ENCODE results near the gene MTMR3. TPM values are rescaled to one million over a fixed set of nuclear protein-coding genes. Genes with fewer than 3 reads are reported as not detected.
A peak's percentile ranks its signal among the peaks of the same experiment; 100 is the strongest.
"Not testable (repeated sequence)": the region's sequence is repeated elsewhere in the genome, so short reads cannot be mapped to it uniquely, and the experiment has no call there.

MTMR3 gene
- 10 to 100 TPM; 57.8 to 60.6 TPM for total RNA-seq
- 23.9 TPM for polyA plus RNA-seq (2013, experiment 1 of 2)
- 30.2 TPM for polyA plus RNA-seq (2013, experiment 2 of 2)
- total RNA-seq = 32.5 to 197 (median 119) reads per million in 172 experiments

GRCh38 chr22:29883045-29883774 lies at the start of gene MTMR3:
Gene MTMR3 (plus strand): TSS chr22:29883174. CDS start chr22:29971060, 87,886 bp downstream.
- H3K27me3 Mint-ChIP-seq = no peaks in the 10 kb centered on the region
- peak; percentile 75 for ATAC-seq (ENCODE audit: poor library complexity)
- peak; percentile 51 for TF ChIP-seq CTCF (IDR thresholded peaks at IDR 0.05)
- no peaks in the 10 kb centered on the region for H3K9me3 ChIP-seq (ENCODE audit: control insufficient read depth in 1 of 2, insufficient read depth in 1 of 2, low read length in 2 of 2)
- peaks cover 22% of the 10 kb centered on the region for H3K4me1 ChIP-seq (ENCODE audit: insufficient read depth, low read length)
- peaks cover 2% of the 10 kb centered on the region for H3K4me1 Mint-ChIP-seq (ENCODE audit: low read depth)
- peak within 1 kb of the TSS; percentile 96 for H3K4me3 Mint-ChIP-seq
- H3K36me3 ChIP-seq (ENCODE audit: insufficient read depth, low read length) = no peaks in the 10 kb centered on the region
- intact Hi-C loops (cut with DNase I, micrococcal nuclease) = loop anchor here (1.0 to 10.0 kb wide), 5 partner anchors 45 to 1464 kb away; partner anchors contain the start of genes ASCC2 (in 2 of the 2), NF2 (in 1 of the 2), PATZ1 (in 1 of the 2) and UQCR10 (in 1 of the 2)
- DNase-seq = peak; percentile 69 to 96 (median 91)
- H3K27ac Mint-ChIP-seq = peak within 1 kb of the TSS; percentile 87
- CTCF ChIA-PET = interaction anchor here (0.7 to 0.8 kb wide), 2 partner anchors 35 to 277 kb away, joined by 3 read pairs; no protein-coding TSS in a partner anchor
- peak within 1 kb of the TSS; percentile 15 to 75 for H3K27ac ChIP-seq (ENCODE audit: low read depth in 1 of 2, low read length in 2 of 2)
- peak within 1 kb of the TSS; percentile 96 for H3K4me3 ChIP-seq (ENCODE audit: low read length)
- H3K9me3 Mint-ChIP-seq = no peaks in the 10 kb centered on the region
- POLR2A ChIA-PET = interaction anchor here (0.6 to 1.8 kb wide), 8 partner anchors 9 to 330 kb away, joined by 3 to 10 read pairs (median 4); partner anchors contain the start of genes ASCC2, THOC5, UQCR10 and ZMAT5
- H3K36me3 Mint-ChIP-seq (ENCODE audit: low read depth) = peaks cover 6% of the 10 kb centered on the region
- H3K27me3 ChIP-seq (ENCODE audit: control insufficient read depth in 1 of 2, insufficient read depth in 2 of 2, low read length in 2 of 2) = no peaks in the 10 kb centered on the region

DNA sequence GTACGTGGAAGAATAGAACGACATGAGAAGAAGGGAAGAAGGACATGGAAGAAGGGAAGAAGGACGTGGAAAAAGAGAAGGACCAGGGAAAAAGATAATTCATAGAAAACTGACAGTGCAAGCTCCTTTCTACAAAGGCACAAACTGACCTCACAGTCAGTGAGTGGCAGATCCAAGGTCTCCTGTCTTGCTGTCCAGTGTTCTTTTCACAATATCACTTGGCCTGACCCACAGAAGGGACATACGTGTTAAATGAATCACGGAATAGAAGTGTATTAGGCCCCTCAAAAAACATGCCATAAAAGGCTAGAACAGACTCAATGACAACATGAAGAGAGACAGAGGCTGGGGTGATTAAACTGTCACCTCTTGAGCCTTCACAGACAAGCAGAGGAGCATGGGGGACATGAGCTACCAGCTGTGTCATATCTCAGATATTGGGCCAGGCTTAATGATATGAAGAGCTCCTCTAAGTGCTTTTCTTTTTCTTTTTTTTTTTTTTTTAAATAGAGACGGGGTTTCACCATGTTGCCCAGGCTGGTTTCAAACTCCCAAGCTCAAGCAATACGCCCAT lies 49.5 kb upstream of the MTMR3 start:
- peaks cover 21% of the 10 kb centered on the region for H3K4me1 ChIP-seq (ENCODE audit: insufficient read depth, low read length)
- intact Hi-C loops (cut with DNase I, micrococcal nuclease) = loop anchor here in 1 of 2 experiments (10.0 kb wide), 2 partner anchors 171 to 591 kb away; partner anchors contain the start of gene MTFP1
- H3K27ac ChIP-seq (ENCODE audit: low read depth in 1 of 2, low read length in 2 of 2) = no peak overlapping the region
- TF ChIP-seq CTCF (IDR thresholded peaks at IDR 0.05) = no peak
- POLR2A ChIA-PET = no interaction called here
- no peak overlapping the region for H3K27ac Mint-ChIP-seq
- peaks cover 63% of the 10 kb centered on the region for H3K4me1 Mint-ChIP-seq (ENCODE audit: low read depth)
- no peak for ATAC-seq (ENCODE audit: poor library complexity)
- no peaks in the 10 kb centered on the region for H3K27me3 Mint-ChIP-seq
- no peaks in the 10 kb centered on the region for H3K9me3 Mint-ChIP-seq
- peak overlapping the region; percentile 8 for H3K4me3 Mint-ChIP-seq
- no peak for DNase-seq
- peaks cover 70% of the 10 kb centered on the region for H3K36me3 Mint-ChIP-seq (ENCODE audit: low read depth)
- H3K36me3 ChIP-seq (ENCODE audit: insufficient read depth, low read length) = peaks cover 47% of the 10 kb centered on the region
- no peak overlapping the region for H3K4me3 ChIP-seq (ENCODE audit: low read length)
- no peaks in the 10 kb centered on the region for H3K27me3 ChIP-seq (ENCODE audit: control insufficient read depth in 1 of 2, insufficient read depth in 2 of 2, low read length in 2 of 2)
- CTCF ChIA-PET = no interaction called here
- H3K9me3 ChIP-seq (ENCODE audit: control insufficient read depth in 1 of 2, insufficient read depth in 1 of 2, low read length in 2 of 2) = no peaks in the 10 kb centered on the region

DNA sequence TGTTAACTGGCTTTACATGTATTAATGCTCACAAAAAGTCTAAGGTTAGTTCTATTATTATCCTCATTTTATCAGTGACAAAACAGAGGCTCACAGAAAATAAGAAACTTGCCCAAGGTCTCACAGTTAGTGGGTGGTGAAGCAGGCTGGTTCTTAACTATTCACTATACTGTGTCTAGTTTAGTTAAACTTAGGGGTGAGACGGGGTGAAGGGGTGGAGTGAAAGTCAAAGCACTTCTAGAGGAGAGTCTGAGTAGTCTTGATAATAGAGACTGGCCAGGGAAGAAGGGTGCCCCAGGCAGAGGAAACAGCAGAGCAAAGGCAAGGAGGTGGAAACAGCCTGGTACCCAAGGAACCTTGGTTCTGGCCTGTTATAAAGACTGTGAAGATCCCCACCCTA lies 48.9 kb upstream of the MTMR3 start:
- ChIA-PET CTCF (no interaction called here), POLR2A (no interaction called here)
- no peak for ATAC-seq (ENCODE audit: poor library complexity)
- no peak for TF ChIP-seq CTCF (IDR thresholded peaks at IDR 0.05)
- Histone ChIP-seq H3K36me3 (ENCODE audit: insufficient read depth, low read length) (peaks cover 43% of the 10 kb centered on the region), H3K27ac (ENCODE audit: low read depth in 1 of 2, low read length in 2 of 2) (no peak overlapping the region), H3K4me1 (ENCODE audit: insufficient read depth, low read length) (peaks cover 26% of the 10 kb centered on the region), H3K4me3 (ENCODE audit: low read length) (no peak overlapping the region), H3K27me3 (ENCODE audit: control insufficient read depth in 1 of 2, insufficient read depth in 2 of 2, low read length in 2 of 2) (no peaks in the 10 kb centered on the region), H3K9me3 (ENCODE audit: control insufficient read depth in 1 of 2, insufficient read depth in 1 of 2, low read length in 2 of 2) (no peaks in the 10 kb centered on the region)
- H3K4me1 Mint-ChIP-seq (ENCODE audit: low read depth) = peaks cover 69% of the 10 kb centered on the region
- peak overlapping the region; percentile 51 for H3K4me3 Mint-ChIP-seq
- H3K27ac Mint-ChIP-seq = peak overlapping the region; percentile 24
- no peak for DNase-seq
- intact Hi-C loops (cut with DNase I, micrococcal nuclease) = loop anchor here in 1 of 2 experiments (10.0 kb wide), 2 partner anchors 171 to 591 kb away; partner anchors contain the start of gene MTFP1
- H3K27me3 Mint-ChIP-seq = no peaks in the 10 kb centered on the region
- peaks cover 68% of the 10 kb centered on the region for H3K36me3 Mint-ChIP-seq (ENCODE audit: low read depth)
- H3K9me3 Mint-ChIP-seq = no peaks in the 10 kb centered on the region

DNA sequence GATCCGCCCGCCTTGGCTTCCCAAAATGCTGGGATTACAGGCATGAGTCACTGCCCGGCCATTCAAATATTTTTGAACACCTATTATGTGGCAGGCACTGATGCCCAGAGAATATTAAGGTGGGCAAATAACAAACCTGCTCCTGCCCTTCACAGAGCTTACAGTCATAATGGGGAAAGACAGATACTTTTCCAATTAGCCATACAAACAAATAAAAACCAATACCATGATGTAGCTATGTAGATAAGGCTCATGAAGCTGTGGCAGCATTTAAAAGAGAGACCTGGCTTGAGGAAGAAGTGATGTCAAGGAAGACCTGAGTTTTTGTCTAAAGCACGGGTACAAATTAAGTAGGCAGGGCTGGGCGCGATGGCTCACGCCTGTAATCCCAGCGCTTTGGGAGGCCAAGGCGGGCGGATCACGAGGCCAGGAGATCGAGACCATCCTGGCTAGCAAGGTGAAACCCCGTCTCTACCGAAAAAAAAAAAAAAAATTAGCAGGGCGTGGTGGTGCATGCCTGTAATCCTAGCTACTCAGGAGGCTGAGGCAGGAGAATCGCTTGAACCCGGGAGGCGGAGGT lies 46.1 kb upstream of the MTMR3 start:
- POLR2A ChIA-PET = interaction anchor here (0.7 to 2.4 kb wide), 4 partner anchors 46 to 283 kb away, joined by 3 to 10 read pairs (median 6); partner anchors contain the start of genes MTMR3 and THOC5

More for the DNA sequence above, 46.1 kb upstream of the MTMR3 start:
- H3K27ac ChIP-seq (ENCODE audit: low read depth in 1 of 2, low read length in 2 of 2); H3K9me3 Mint-ChIP-seq; H3K9me3 ChIP-seq (ENCODE audit: control insufficient read depth in 1 of 2, insufficient read depth in 1 of 2, low read length in 2 of 2); CTCF ChIA-PET; H3K27me3 Mint-ChIP-seq; DNase-seq; ATAC-seq (ENCODE audit: poor library complexity); H3K27me3 ChIP-seq (ENCODE audit: control insufficient read depth in 1 of 2, insufficient read depth in 2 of 2, low read length in 2 of 2): not testable (repeated sequence)
- Histone ChIP-seq H3K4me3 (ENCODE audit: low read length) (peak overlapping the region; percentile 72), H3K36me3 (ENCODE audit: insufficient read depth, low read length) (peaks cover 21% of the 10 kb centered on the region), H3K4me1 (ENCODE audit: insufficient read depth, low read length) (peaks cover 27% of the 10 kb centered on the region)
- H3K4me1 Mint-ChIP-seq (ENCODE audit: low read depth) = peaks cover 52% of the 10 kb centered on the region
- intact Hi-C loops (cut with DNase I, micrococcal nuclease) = loop anchor here (5.0 to 10.0 kb wide), 4 partner anchors 110 to 588 kb away; partner anchors contain the start of genes AP1B1 (in 1 of the 2) and MTFP1 (in 1 of the 2)
- H3K36me3 Mint-ChIP-seq (ENCODE audit: low read depth) = peaks cover 45% of the 10 kb centered on the region
- peak overlapping the region; percentile 94 for H3K27ac Mint-ChIP-seq
- H3K4me3 Mint-ChIP-seq = peak overlapping the region; percentile 94

Data from CD4-positive, alpha-beta T cell (primary cell).